Hematopoietic multipotent progenitor cell treated with erythropoietin and hydrocortisone succinate and interleukin-3 and kit ligand, for 4 days (in vitro differentiated cells): ENCODE data around the gene ARID1B.
A peak's percentile ranks its signal among the peaks of the same experiment; 100 is the strongest.

ENCODE experiments used
- DNase-seq: peaks from one replicate; pipeline ENCODE4 v3.0.0-alpha.2; 2015

Gene ARID1B

DNA sequence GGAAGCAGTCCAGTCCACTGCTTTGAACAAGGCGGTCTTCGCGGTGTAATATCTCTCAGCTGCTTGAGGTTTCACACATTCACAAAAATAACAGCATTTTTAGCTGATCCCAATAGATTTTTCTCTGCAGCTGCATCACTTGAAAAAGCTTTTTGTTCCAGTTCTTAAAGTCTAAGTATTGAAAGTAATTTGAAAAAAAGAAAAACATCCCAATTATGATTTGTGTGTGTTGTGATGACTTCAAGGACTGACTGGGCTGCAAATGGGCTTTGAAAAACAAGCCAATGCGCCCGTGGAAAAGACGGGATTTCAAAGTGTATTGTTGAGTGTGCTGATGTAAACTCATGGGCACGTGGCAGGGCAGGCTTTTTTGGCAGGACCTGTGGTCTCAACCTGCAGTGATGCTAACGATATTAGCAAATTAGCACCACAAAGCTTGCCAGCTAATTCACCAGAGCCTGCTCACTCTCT is 395.1 kb downstream of the ARID1B start:
- DNase-seq: no peak

DNA sequence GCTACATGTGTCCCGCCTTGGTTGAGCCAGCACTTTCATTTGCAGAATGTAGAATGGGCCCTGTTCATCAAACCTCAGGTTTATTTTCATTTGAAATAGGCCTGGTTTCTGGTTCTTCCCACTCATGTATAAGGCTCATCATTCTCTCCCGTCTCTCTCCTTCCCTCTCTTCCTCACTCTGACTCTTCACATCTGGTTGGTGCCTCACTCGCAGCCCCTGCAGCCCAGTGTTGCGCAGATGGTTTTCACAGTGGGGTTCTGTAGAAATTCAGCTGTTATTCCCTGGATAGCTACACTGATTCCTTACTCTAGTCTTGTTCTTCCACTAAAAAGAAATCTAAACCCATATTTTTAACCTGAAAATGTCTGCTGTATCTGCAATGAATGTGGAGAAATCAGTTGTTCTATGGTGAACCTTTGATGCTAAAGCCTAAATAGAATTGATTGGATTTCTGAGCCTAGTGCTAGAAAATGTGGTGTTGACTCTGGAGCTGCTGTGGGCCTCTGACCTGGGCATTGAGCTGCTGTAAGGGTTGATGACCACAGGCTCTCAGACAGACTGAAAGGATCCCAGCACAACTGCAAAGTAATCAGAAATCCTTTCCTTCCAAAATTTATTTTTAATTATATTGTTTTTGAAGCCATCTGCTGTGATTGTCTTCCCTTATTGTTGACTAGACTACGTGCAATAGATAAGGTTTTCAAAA is 395.8 kb downstream of the ARID1B start:
- no peak for DNase-seq

DNA sequence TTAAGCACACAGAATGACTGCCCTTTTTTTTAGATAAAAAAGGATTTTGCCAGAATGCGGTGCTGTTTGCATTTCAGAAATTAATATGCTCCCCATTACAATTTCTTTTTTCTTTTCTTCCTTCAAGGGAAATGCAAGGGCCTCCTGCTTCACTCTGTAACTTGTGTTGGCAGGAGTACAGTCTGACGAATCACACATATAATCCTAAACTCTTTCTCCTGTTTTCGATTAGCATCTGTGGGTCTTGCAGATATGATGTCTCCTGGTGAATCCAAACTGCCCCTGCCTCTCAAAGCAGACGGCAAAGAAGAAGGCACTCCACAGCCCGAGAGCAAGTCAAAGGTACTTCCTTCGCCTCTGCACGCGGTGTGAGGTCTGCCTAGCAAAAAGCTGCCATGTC is 396.6 kb downstream of the ARID1B start:
- DNase-seq: no peak

DNA sequence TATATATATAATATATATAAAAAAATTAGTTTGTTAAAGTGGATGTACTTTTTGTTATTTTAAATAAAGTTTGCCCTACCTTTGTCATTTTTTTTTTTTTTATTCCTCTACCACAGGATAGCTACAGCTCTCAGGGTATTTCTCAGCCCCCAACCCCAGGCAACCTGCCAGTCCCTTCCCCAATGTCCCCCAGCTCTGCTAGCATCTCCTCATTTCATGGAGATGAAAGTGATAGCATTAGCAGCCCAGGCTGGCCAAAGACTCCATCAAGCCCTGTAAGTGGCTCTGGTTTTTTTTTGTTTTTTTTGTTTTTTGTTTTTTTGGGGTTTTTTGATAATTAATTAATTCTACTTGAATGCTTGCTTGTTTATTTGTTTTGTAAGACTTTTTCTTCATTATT is 397.6 kb downstream of the ARID1B start:
- no peak for DNase-seq

DNA sequence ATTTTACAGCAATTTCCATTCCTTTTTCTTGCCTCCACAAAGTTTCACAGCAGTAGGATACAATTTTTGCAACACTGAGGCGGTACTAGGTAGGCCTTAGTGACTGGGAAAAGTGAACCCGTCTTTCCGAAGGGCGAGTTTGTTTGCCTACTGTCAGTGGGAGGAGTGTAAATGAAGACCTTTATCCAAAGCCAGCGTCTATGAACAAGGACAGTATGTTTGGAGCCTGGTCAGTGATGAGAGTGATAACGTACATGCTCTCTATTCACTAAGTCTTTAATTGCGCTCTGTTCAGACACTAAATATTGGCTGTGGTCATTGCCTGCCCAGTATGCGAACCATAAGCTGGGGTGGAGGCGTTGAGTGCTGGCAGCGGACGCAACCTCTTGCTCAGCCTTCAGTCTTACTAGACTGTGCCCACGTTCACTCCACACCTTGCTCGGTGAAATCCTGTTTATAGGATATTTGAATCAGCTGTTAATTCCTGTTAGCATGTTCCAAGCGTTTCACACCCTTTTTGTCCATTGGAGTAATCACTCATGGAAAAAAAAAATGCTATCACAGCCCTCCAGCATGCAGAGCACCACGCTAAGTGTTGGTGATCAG is 400.7 kb downstream of the ARID1B start:
- DNase-seq: no peak

DNA sequence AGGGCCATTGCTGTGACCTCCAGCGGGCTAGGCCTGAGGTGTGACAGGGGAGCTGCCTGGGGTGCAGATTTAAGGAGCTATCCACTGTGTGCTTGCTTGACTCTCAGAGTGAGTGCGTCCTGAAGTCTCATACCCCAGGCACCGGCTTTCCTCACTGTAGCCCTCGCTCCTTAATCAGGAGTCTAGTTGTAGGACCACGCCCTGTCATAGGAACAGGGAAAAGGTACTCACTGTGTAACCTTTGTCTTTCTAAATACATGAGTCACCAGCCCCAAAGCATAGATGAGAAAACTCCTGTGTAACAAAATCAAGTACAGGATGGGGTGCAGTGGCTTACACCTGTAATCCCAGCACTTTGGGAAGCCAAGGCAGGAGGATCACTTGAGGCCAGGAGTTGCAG is 404.5 kb downstream of the ARID1B start:
- no peak for DNase-seq

DNA sequence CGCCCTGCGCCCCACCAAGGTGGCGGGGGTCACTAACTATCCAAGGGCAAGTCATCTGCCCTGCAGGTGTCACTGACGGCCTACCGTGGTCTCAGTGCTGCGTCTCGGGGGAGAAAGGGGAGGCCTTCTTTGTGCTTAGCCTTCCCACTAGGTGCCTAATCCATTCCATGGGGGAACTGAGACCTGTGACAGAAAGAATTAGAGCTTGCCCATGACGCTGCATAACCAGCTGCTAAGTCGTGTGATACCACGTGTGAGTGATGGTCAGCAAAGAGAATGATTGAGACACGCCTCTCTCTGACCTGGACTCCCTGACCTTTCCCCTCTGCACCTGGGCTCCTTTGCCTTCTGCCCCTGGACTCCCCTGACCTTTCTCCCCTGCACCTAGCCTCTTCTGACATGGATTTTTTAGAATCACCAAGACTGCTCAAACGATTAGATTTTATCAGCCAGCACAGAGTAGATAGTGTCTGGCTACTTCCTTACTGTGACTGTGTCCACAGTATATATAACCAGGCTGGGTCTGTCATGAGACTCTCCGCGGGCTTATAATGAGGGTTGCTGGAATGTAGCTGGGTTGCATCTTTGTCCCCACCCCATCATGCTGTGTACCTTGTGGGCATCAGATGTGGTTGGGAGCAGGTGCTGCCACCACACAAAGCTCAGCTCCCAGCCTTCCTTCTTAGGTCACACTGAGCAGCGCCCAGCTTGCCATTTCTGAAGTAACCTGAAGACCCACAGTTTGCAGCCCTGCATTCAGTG is 405.5 kb downstream of the ARID1B start:
- peak; percentile 40 for DNase-seq

DNA sequence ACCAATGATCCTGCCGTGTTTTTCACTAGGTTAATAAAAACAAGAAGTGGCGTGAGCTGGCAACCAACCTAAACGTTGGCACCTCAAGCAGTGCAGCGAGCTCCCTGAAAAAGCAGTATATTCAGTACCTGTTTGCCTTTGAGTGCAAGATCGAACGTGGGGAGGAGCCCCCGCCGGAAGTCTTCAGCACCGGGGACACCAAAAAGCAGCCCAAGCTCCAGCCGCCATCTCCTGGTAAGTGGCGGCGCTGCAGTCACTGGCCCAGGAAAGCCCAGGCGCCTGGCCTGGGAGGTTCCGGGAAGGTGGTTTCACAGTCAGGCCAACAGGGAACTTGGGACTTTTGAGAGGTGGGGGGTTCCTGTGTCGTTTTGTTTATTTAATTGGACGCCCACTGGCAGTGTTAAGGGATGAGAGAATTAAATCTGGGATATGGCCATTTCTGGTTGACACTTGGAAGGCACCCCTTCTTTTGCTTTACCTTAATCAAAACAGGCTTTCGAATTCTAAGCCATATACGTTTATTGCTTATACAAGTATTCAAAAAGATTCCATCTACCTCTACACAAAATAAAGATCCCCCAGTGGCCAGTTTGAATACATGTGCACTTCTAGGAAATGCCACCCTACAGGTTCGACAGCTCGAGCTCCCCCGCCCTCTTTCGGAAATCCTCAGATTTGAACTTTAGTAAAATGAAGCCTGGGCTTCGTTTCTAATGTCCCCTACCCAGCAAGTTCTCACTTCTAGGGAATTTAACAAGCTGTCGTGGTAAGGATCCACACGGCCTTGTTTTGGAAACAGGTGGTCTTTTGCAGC is 407.2 kb downstream of the ARID1B start:
- peak; percentile 68 for DNase-seq

DNA sequence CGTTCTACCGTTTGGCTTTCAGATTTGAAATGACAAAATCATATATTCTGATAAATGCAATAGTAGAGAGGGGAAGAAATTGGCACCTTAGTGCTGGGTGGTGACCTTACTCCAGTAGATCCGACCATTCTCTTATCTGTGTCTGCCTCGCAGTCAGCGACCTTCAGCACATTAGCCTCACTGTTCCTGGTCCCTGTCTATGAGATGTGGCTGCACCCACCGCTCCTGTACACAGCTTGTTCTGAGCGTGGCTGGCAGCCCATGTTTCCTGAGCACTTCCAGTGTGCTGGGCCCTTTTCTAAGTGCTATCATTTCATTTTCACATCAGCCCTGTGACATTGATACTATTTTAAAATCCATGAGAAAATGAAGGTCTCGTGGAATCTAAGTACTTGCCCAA is 408.0 kb downstream of the ARID1B start:
- no peak for DNase-seq

DNA sequence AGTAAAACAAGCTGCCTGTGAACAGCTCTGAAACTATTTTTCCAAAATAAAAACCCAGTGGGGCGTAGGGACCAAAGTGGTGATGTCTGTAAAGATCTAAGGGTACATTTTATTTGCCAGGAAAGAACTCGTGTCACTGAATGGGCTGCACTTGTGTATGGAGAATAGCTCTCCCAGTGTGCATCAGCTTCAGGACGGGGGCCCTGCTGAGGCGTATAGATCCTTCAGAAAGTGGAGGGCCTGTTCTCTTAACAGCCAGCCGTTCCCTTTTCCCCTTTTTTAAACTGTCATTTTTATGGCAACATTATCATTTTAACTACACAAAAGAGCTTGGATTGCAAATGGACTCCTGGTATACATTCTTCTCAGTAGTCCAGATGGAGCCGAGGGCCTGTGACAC is 408.8 kb downstream of the ARID1B start:
- no peak for DNase-seq

DNA sequence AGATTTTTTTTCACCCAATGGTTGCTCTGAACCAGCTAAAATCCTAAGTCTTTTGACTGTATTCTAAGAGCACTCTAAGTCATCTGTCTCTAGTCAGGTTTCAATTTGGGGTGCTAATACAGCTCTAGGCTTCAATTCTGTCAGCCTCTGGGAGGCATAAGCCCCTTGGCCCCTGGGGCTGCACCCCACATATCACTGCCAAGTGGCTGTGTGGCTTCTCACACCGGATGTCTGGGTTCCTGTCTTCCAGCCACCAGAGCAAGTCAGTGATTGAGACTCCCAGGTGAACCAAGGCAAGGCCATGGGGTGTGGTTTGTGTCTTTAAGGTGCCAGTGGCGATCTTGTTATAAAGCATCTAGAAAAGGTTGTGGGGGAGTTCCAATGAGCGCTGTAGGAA is 409.6 kb downstream of the ARID1B start:
- no peak for DNase-seq

DNA sequence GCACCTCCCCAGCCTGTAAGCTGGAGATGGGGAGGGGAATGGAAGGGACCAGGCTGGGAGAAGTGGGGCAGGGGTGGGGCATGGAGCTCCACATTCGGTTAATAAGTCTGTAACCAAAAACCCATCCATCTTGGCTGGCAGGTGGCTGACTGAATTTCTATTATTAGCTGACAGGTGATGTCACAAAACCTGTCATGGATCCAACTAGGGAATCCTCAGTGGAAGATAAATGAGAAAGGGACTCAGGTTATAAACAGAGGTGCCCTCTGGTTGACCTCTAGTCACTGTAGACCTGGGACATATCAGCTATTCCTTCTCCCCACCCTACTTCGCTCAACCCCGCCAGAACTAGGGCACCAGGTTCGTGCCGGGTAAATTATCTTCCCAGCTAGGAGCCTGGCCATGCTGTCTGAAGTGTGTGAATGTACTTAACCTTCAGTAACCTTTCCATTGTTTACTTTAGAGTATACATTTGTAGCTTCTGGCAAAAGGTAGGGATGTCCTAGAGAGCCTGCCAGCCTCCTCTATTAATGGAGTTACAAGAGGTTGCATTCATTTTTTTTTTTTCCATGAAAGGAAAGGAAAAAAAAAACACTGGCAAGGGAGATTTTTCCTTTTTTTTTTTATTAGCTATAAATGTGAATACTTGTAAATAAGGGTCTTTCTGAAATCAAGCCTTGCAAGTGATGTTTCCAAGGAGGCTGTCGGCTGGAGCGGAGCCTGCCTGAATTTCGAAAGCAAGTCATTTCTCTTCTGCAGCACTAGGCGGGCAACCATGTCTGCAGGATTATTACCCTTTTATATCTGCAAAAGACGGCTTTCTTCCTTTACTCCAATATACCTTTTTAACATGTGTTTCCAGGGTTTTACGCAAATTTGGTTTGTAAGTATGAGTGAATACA is 410.3 kb downstream of the ARID1B start:
- no peak for DNase-seq

DNA sequence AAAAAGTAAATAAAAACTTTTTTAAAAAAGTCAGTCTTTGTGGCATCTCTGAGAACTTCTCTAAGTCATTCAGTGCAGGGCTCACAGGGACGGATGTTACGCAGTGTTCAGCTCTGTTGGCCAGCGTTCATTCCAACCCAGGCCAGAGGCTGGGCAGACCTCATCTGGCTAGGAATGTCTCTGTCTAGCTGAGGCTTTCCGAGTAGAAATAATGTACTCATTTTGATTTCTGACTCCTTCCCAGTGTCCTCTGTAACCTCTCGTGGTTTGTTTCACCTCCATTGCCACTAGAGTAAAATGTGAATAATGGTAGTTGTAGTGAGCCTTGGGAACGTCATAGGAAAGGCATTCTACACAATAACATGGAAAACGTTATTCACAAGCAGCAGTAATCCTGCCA is 411.0 kb downstream of the ARID1B start:
- no peak for DNase-seq

DNA sequence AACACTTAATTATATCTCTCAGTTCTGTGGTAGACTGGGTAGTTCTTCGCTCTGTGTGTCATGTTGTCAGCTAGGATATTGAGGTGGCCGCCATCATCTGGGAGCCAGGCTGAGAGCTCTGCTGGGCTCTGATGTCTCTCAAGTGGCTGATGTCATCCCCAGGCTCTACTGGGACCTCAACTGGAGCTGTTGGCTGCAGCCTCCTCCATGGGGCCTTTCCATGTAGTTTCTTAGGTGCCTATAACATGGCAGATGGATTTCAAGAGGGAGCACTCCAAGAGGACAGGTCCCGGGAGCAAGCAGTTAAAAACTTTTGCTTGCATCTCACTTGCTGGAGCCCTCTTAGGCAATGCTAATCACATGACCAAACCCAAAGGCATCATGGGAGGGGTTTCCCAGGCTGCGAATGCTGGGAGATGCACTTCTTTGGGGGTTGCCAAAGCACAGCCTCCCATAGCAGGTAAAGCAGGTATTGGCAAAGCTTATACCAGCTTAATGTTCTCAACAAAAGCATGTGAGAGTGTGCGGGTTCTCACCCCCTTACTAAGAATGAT is 416.3 kb downstream of the ARID1B start:
- no peak for DNase-seq

DNA sequence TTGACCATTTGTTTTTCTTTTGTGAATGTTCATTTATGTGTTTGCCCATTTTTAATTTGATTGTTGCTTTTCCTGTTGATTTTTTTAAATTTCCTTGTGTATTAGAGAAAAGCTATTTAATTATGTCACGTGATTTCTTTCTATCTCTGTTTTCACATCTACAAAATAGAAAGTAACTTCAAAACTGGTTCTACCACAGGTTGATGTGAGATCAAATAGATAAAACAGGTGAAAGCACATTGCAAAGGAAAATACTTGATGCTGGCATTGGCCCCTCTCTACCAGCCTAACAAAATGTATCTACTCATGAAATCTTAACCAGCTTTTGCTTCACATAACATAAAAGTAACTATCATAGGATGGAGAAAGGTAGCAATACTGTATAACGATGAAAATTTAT is 416.9 kb downstream of the ARID1B start:
- DNase-seq: no peak

DNA sequence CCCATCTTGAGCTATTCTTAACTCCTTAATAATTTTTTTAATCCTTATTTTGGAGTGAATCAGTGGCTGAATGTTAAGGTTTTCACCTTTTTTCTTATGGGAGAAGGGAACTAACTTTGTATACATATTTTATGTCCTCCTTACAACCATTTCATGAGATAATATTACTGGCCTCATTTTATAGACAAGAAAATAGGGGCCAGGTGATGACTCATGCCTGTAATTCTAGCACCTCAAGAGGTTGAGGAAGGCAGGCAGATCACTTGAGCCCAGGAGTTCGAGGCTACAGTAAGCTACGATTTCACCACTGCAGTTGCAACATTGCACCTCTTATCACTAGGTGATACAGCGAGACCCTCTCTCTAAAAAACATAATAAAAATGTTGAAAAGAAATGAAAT is 417.5 kb downstream of the ARID1B start:
- DNase-seq: no peak

DNA sequence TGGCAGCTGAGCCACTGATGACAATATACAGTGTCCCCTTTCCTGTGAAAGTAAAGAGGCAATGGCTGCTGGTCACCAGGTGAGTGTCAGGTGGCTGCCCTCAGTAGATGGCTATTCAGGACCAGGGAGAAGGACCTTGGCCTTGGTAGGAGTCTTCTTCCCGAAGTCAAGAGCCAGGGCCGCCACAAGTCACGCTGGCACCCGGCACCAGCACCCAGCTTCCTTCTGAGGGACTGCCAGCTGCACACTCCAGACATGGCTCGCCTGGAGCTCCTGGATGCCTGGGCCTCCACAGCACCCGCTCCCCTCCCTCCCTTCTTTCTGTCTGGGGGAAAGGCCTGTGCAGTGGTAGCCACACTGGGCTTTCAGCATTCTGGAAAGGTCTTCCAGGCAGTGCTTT is 419.2 kb downstream of the ARID1B start:
- no peak for DNase-seq

DNA sequence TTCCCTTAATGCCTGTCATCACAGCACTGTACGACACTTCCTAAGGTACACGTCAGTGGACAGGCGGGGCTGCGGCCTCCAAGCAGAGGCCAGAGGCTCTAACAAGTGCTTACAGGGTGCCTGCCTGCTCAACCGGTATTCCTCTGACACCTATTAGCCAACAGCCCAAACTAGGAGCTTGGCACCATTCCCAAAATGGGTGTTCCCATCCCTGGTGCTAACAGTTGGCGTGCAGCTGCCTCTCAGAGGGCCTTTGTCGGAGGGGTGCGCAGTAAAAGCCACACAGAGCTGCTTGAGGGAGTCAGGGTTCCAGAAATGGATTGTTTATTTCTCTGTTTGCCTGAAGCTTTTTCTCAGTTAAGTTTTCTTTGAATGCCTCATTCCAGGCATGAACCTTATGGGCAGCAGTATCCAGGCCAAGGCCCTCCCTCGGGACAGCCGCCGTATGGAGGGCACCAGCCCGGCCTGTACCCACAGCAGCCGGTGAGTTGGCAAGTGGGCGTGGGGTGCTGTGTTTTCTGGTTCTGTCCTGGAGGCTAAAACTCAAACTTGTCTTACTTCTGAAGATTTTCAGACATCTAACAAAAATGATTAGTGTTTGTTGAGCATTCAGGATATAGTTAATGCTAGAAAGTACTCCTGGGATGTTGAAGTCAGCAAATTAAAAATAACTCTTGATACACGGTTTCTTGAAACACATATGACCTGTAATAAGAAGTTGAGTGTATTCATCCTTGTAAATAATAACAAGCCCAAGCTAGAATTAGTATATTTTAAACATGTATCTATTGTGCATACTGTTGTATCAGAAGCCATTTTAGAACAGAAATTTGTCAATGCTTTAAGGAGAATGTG is 421.5 kb downstream of the ARID1B start:
- DNase-seq: peak; percentile 20

DNA sequence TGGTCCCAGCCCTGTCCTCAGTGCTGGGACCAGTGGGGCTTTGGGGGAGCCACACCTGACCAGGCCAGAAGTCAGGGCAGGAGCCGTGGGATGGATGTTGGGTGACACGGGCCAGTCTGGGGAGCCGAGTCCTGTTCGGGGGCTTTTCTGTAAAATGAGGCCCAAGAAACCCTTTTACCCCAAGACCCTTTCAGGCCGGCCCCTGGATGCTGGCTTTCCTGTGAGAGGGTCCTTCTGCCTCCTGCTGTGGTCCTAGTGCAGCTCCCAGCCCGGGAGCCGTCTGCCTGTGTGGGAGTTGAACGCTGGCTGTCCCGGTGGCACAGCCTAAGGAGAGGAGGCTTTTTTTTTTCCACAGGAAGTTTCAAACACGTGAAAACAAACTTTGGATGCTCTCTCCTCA is 422.9 kb downstream of the ARID1B start:
- DNase-seq: no peak

DNA sequence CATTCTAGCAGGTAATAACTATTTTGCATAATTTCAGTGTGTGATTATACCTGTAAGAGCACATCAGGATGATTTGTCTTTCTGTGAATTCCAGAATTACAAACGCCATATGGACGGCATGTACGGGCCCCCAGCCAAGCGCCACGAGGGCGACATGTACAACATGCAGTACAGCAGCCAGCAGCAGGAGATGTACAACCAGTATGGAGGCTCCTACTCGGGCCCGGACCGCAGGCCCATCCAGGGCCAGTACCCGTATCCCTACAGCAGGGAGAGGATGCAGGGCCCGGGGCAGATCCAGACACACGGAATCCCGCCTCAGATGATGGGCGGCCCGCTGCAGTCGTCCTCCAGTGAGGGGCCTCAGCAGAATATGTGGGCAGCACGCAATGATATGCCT is 423.4 kb downstream of the ARID1B start:
- no peak for DNase-seq

DNA sequence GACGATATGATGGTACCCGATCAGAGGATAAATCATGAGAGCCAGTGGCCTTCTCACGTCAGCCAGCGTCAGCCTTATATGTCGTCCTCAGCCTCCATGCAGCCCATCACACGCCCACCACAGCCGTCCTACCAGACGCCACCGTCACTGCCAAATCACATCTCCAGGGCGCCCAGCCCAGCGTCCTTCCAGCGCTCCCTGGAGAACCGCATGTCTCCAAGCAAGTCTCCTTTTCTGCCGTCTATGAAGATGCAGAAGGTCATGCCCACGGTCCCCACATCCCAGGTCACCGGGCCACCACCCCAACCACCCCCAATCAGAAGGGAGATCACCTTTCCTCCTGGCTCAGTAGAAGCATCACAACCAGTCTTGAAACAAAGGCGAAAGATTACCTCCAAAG is 423.9 kb downstream of the ARID1B start:
- no peak for DNase-seq
